ENCODE results near the gene ZFTA. TPM values are rescaled to one million over a fixed set of nuclear protein-coding genes. Genes with fewer than 3 reads are reported as not detected.
A peak's percentile ranks its signal among the peaks of the same experiment; 100 is the strongest.

Gene ZFTA
- total RNA-seq (31.5 and 42.8 TPM in 2 replicates), polyA plus RNA-seq (10.0 and 16.5 TPM in 2 replicates)

GRCh38 chr11:63768237-63769041, at the start of gene ZFTA:
Gene ZFTA, minus strand, starts transcription at chr11:63768775. Its CDS starts 153 bp downstream, at chr11:63768622.
- H3K27ac ChIP-seq = peak within 1 kb of the TSS; percentile 82
- peaks cover 31% of the 10 kb centered on the region for H3K4me1 ChIP-seq (ENCODE audit: low read depth)
- DNase-seq (ENCODE audit: low read depth in 1 of 2, low spot score in 1 of 2) = peak; percentile 70 to 83
- TF ChIP-seq CTCF (IDR thresholded peaks at IDR 0.05; ENCODE audit: low read depth, low read length) = peak; percentile 25
- H3K27me3 ChIP-seq = no peaks in the 10 kb centered on the region
- H3K9me3 ChIP-seq (ENCODE audit: low read depth) = no peaks in the 10 kb centered on the region
- H3K36me3 ChIP-seq = no peaks in the 10 kb centered on the region
- peak within 1 kb of the TSS; percentile 85 for H3K4me3 ChIP-seq

- H3K9me3 ChIP-seq (ENCODE audit: low read depth) = no peaks in the 10 kb centered on the region
- TF ChIP-seq CTCF (IDR thresholded peaks at IDR 0.05; ENCODE audit: low read depth, low read length) = no peak
- H3K27me3 ChIP-seq = no peaks in the 10 kb centered on the region
- peaks cover 39% of the 10 kb centered on the region for H3K36me3 ChIP-seq
- DNase-seq (ENCODE audit: low read depth in 1 of 2, low spot score in 1 of 2) = no peak
- no peak overlapping the region for H3K4me3 ChIP-seq
- no peaks in the 10 kb centered on the region for H3K4me1 ChIP-seq (ENCODE audit: low read depth)
- H3K27ac ChIP-seq = no peak overlapping the region
These were observed 49.4 kb upstream of the ZFTA start for GRCh38 chr11:63817758-63818498.

- TF ChIP-seq CTCF (IDR thresholded peaks at IDR 0.05; ENCODE audit: low read depth, low read length) = no peak
- Histone ChIP-seq H3K27ac (no peak overlapping the region), H3K4me1 (ENCODE audit: low read depth) (no peaks in the 10 kb centered on the region), H3K36me3 (peaks cover 30% of the 10 kb centered on the region), H3K27me3 (no peaks in the 10 kb centered on the region), H3K9me3 (ENCODE audit: low read depth) (no peaks in the 10 kb centered on the region), H3K4me3 (no peak overlapping the region)
- no peak for DNase-seq (ENCODE audit: low read depth in 1 of 2, low spot score in 1 of 2)
These were observed 48.2 kb upstream of the ZFTA start for GRCh38 chr11:63816732-63817131.

- no peak for DNase-seq (ENCODE audit: low read depth in 1 of 2, low spot score in 1 of 2)
- no peaks in the 10 kb centered on the region for H3K27me3 ChIP-seq
- no peak for TF ChIP-seq CTCF (IDR thresholded peaks at IDR 0.05; ENCODE audit: low read depth, low read length)
- H3K27ac ChIP-seq = no peak overlapping the region
- H3K9me3 ChIP-seq (ENCODE audit: low read depth) = no peaks in the 10 kb centered on the region
- H3K4me3 ChIP-seq = no peak overlapping the region
- H3K36me3 ChIP-seq = peaks cover 30% of the 10 kb centered on the region
- no peaks in the 10 kb centered on the region for H3K4me1 ChIP-seq (ENCODE audit: low read depth)
These were observed 47.6 kb upstream of the ZFTA start for GRCh38 chr11:63816166-63816565.

- DNase-seq (ENCODE audit: low read depth in 1 of 2, low spot score in 1 of 2) = peak in 1 of 2 donors; percentile 6
- Histone ChIP-seq H3K36me3 (peaks cover 23% of the 10 kb centered on the region), H3K9me3 (ENCODE audit: low read depth) (no peaks in the 10 kb centered on the region), H3K4me1 (ENCODE audit: low read depth) (no peaks in the 10 kb centered on the region), H3K27me3 (no peaks in the 10 kb centered on the region), H3K27ac (peak overlapping the region; percentile 92), H3K4me3 (peak overlapping the region; percentile 98)
- TF ChIP-seq CTCF (IDR thresholded peaks at IDR 0.05; ENCODE audit: low read depth, low read length) = no peak
These were observed 45.8 kb upstream of the ZFTA start for GRCh38 chr11:63814383-63814736.

All from cardiac muscle cell (in vitro differentiated cells and primary cell).